C4-2B (cell line): ENCODE data around the gene PLPPR5.

Source experiments
- ZFX ChIP-seq: fragments of 450-650 bp; IDR thresholded peaks from 2 replicates; pipeline ENCODE4 v1.6.1; 2017
- TF ChIP-seq, protein P1 (sequence below): fragments of 450-650 bp; conservative IDR thresholded peaks from 2 replicates; pipeline ENCODE4 v1.5.1; 2017; ENCODE audit warnings: mild to moderate bottlenecking

DNA sequence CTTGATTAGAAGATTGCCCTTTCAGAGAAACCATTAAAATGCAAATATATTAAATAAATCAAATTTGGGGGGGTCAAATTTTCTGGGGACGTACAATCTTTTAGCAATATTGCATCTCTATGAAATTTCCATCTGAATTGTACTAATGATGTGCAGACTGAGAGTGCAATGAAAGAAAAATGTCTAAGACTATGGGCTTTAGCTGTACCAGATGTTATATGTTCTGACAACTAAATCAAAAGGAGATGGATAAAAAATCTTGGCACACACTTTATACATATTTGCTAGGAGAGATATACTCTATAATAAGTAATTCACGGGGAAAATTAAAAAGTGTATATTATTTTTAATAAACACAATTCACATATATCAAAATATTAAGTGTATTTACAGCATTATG lies 13.0 kb upstream of the PLPPR5 start:
- TF ChIP-seq, protein P1, sequence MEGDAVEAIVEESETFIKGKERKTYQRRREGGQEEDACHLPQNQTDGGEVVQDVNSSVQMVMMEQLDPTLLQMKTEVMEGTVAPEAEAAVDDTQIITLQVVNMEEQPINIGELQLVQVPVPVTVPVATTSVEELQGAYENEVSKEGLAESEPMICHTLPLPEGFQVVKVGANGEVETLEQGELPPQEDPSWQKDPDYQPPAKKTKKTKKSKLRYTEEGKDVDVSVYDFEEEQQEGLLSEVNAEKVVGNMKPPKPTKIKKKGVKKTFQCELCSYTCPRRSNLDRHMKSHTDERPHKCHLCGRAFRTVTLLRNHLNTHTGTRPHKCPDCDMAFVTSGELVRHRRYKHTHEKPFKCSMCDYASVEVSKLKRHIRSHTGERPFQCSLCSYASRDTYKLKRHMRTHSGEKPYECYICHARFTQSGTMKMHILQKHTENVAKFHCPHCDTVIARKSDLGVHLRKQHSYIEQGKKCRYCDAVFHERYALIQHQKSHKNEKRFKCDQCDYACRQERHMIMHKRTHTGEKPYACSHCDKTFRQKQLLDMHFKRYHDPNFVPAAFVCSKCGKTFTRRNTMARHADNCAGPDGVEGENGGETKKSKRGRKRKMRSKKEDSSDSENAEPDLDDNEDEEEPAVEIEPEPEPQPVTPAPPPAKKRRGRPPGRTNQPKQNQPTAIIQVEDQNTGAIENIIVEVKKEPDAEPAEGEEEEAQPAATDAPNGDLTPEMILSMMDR = no peak
- TF ChIP-seq ZFX = no peak
